SK-N-SH treated with all-trans-retinoic acid at 6 μM for 48 hours (cell line): ENCODE data around the gene RAI14.

ENCODE experiments used
- ATAC-seq: fragments of 200-7000 bp; cut with Tn5 transposase; 3 replicates; pipeline ENCODE4 v1.9.1; 2020; ENCODE audit warnings: mild to moderate bottlenecking, moderate library complexity
- ARNTL ChIP-seq: fragments of 450-650 bp; formaldehyde crosslinking; IDR thresholded peaks from 2 replicates; pipeline ENCODE4 v1.5.0; 2020; ENCODE audit warnings: low read depth, mild to moderate bottlenecking, moderate library complexity, borderline replicate concordance
- BACH2 ChIP-seq: fragments of 250-450 bp; sonication (Bioruptor Pico); IDR thresholded peaks from 2 replicates; pipeline ENCODE4 v1.9.0; 2021; ENCODE audit warnings: mild to moderate bottlenecking, borderline replicate concordance
- CREB5 ChIP-seq: fragments of 250-450 bp; sonication (Bioruptor Pico); IDR thresholded peaks from 2 replicates; pipeline ENCODE4 v1.5.1; 2020; ENCODE audit warnings: low read depth, mild to moderate bottlenecking, moderate library complexity
- CSDC2 ChIP-seq: fragments of 250-450 bp; sonication (Bioruptor Pico); IDR thresholded peaks from 2 replicates; pipeline ENCODE4 v1.5.0; 2020; ENCODE audit warnings: mild to moderate bottlenecking, moderate library complexity
- CSRNP3 ChIP-seq: fragments of 250-450 bp; sonication (Bioruptor Pico); IDR thresholded peaks from 2 replicates; pipeline ENCODE4 v1.5.1; 2021; ENCODE audit warnings: mild to moderate bottlenecking, moderate library complexity
- ESRRG ChIP-seq: fragments of 250-450 bp; sonication (Bioruptor Pico); IDR thresholded peaks from 2 replicates; pipeline ENCODE4 v1.6.1; 2021; ENCODE audit warnings: mild to moderate bottlenecking
- GLIS3 ChIP-seq: fragments of 250-450 bp; sonication (Bioruptor Pico); IDR thresholded peaks from 2 replicates; pipeline ENCODE4 v1.5.0; 2020; ENCODE audit warnings: mild to moderate bottlenecking, moderate library complexity
- ISL1 ChIP-seq: fragments of 250-450 bp; sonication (Bioruptor Pico); IDR thresholded peaks from 2 replicates; pipeline ENCODE4 v2.1.2; 2022; ENCODE audit warnings: mild to moderate bottlenecking, moderate library complexity
- OSR1 ChIP-seq: fragments of 250-450 bp; sonication (Bioruptor Pico); IDR thresholded peaks from 2 replicates; pipeline ENCODE4 v1.8.0; 2022; ENCODE audit warnings: moderate library complexity, mild to moderate bottlenecking, inconsistent platforms
- PATZ1 ChIP-seq: fragments of 250-450 bp; sonication (Bioruptor Pico); IDR thresholded peaks from 2 replicates; pipeline ENCODE4 v1.8.0; 2020; ENCODE audit warnings: mild to moderate bottlenecking, moderate library complexity, borderline replicate concordance
- POU6F1 ChIP-seq: fragments of 250-450 bp; sonication (Bioruptor Pico); IDR thresholded peaks from 2 replicates; pipeline ENCODE4 v1.8.0; 2021; ENCODE audit warnings: low read depth, mild to moderate bottlenecking, moderate library complexity, borderline replicate concordance
- PPARA ChIP-seq: fragments of 250-450 bp; sonication (Bioruptor Pico); IDR thresholded peaks from 2 replicates; pipeline ENCODE4 v1.5.0; 2020; ENCODE audit warnings: mild to moderate bottlenecking, borderline replicate concordance
- RARB ChIP-seq: fragments of 250-450 bp; sonication (Bioruptor Pico); IDR thresholded peaks from 2 replicates; pipeline ENCODE4 v1.8.0; 2021; ENCODE audit warnings: mild to moderate bottlenecking, moderate library complexity
- SNAI2 ChIP-seq: fragments of 250-450 bp; sonication (Bioruptor Pico); IDR thresholded peaks from 2 replicates; pipeline ENCODE4 v1.5.0; 2020; ENCODE audit warnings: mild to moderate bottlenecking, moderate library complexity
- TCF4 ChIP-seq: fragments of 250-450 bp; sonication (Bioruptor Pico); IDR thresholded peaks from 2 replicates; pipeline ENCODE4 v1.8.0; 2021; ENCODE audit warnings: mild to moderate bottlenecking, moderate library complexity, borderline replicate concordance
- TOX ChIP-seq: fragments of 250-450 bp; sonication (Bioruptor Pico); IDR thresholded peaks from 2 replicates; pipeline ENCODE4 v1.8.0; 2021; ENCODE audit warnings: mild to moderate bottlenecking, moderate library complexity, borderline replicate concordance
- TSHZ2 ChIP-seq: fragments of 250-450 bp; sonication (Bioruptor Pico); IDR thresholded peaks from 2 replicates; pipeline ENCODE4 v1.5.0; 2020; ENCODE audit warnings: mild to moderate bottlenecking, moderate library complexity
- ZC3H10 ChIP-seq: fragments of 250-450 bp; sonication (Bioruptor Pico); IDR thresholded peaks from 2 replicates; pipeline ENCODE4 v1.5.1; 2021; ENCODE audit warnings: mild to moderate bottlenecking, moderate library complexity
- ZFP3 ChIP-seq: fragments of 250-450 bp; sonication (Bioruptor Pico); IDR thresholded peaks from 2 replicates; pipeline ENCODE4 v1.5.0; 2020; ENCODE audit warnings: mild to moderate bottlenecking, moderate library complexity
- ZFP30 ChIP-seq: fragments of 450-650 bp; formaldehyde crosslinking; IDR thresholded peaks from 2 replicates; pipeline ENCODE4 v1.5.0; 2022; ENCODE audit warnings: mild to moderate bottlenecking, moderate library complexity
- ZNF565 ChIP-seq: fragments of 450-650 bp; formaldehyde crosslinking; conservative IDR thresholded peaks from 2 replicates; pipeline ENCODE4 v1.5.0; 2020; ENCODE audit warnings: low read depth, mild to moderate bottlenecking, moderate library complexity
- ZNF70 ChIP-seq: fragments of 450-650 bp; formaldehyde crosslinking; IDR thresholded peaks from 2 replicates; pipeline ENCODE4 v1.5.0; 2020; ENCODE audit warnings: mild to moderate bottlenecking, moderate library complexity
- ZNF8 ChIP-seq: fragments of 450-650 bp; formaldehyde crosslinking; IDR thresholded peaks from 2 replicates; pipeline ENCODE4 v1.5.0; 2020; ENCODE audit warnings: mild to moderate bottlenecking, moderate library complexity

Gene RAI14

GRCh38 chr5:34666392-34667080 lies 10.4 kb downstream of the RAI14 start:
- TF ChIP-seq ZNF70 (CRISPR knock-in tag) = no peak
- TF ChIP-seq ZFP30 (CRISPR knock-in tag) = no peak
- TF ChIP-seq TOX (CRISPR knock-in tag) = no peak
- TF ChIP-seq ZNF565 = no peak
- no peak for TF ChIP-seq ESRRG (CRISPR knock-in tag)
- no peak for TF ChIP-seq ZC3H10 (CRISPR knock-in tag)
- no peak for TF ChIP-seq CSDC2
- TF ChIP-seq GLIS3 (CRISPR knock-in tag) = no peak
- no peak for TF ChIP-seq ISL1 (CRISPR knock-in tag)
- no peak for TF ChIP-seq TSHZ2
- TF ChIP-seq POU6F1 (CRISPR knock-in tag) = no peak
- TF ChIP-seq ARNTL (CRISPR knock-in tag) = no peak
- TF ChIP-seq RARB (CRISPR knock-in tag) = no peak
- TF ChIP-seq ZNF8 = no peak
- TF ChIP-seq OSR1 = no peak
- no peak for TF ChIP-seq TCF4 (CRISPR knock-in tag)
- TF ChIP-seq SNAI2 (CRISPR knock-in tag) = no peak
- no peak; the same call in 2 of the 3 replicates for ATAC-seq

GRCh38 chr5:34667705-34668104 lies 11.6 kb downstream of the RAI14 start:
- ATAC-seq = no peak; the same call in 1 of the 3 replicates
- TF ChIP-seq ESRRG (CRISPR knock-in tag) (no peak), TOX (CRISPR knock-in tag) (no peak), ZC3H10 (CRISPR knock-in tag) (no peak), CSRNP3 (CRISPR knock-in tag) (no peak), CREB5 (CRISPR knock-in tag) (no peak), PATZ1 (CRISPR knock-in tag) (no peak)

GRCh38 chr5:34669931-34670516 lies 13.9 kb downstream of the RAI14 start:
- ATAC-seq = no peak
- no peak for TF ChIP-seq ISL1 (CRISPR knock-in tag)
- no peak for TF ChIP-seq ESRRG (CRISPR knock-in tag)
- TF ChIP-seq ZFP30 (CRISPR knock-in tag) = no peak
- TF ChIP-seq TSHZ2 = no peak
- no peak for TF ChIP-seq ZNF70 (CRISPR knock-in tag)
- TF ChIP-seq ZFP3 = no peak
- TF ChIP-seq PPARA (CRISPR knock-in tag) = no peak
- no peak for TF ChIP-seq TCF4 (CRISPR knock-in tag)
- no peak for TF ChIP-seq BACH2 (CRISPR knock-in tag)
- no peak for TF ChIP-seq CSDC2
- TF ChIP-seq, all 23 proteins: peak for 0
